HG03175 (cell line): ENCODE data around the gene DEXI.

Source experiments
- ATAC-seq: cut with Tn5 transposase; IDR thresholded peaks from one replicate; pipeline ENCODE4 v1.9.1; 2021; ENCODE audit warnings: mild to moderate bottlenecking, moderate library complexity; ENCODE audit not compliant: unreplicated experiment

Gene DEXI

DNA sequence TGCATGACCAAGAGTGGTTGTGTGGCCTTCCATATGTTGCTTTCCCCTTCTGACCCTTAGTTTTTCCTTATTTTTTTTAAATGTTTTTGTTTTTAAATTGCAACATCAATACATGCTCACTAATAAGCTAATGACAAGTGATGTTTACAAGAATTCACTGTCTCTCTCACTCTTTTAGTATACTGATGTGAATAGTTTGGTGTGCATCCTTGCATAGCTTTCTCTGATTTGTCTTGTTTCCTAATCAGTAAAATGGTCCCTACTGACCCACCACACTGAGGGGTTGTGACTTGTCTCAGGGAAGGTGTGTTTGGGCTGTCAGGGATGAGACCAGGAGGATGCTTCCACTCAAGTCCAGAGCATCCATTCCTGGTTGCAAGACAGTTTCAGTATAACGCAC lies 39.3 kb downstream of the DEXI start:
- no peak for ATAC-seq

DNA sequence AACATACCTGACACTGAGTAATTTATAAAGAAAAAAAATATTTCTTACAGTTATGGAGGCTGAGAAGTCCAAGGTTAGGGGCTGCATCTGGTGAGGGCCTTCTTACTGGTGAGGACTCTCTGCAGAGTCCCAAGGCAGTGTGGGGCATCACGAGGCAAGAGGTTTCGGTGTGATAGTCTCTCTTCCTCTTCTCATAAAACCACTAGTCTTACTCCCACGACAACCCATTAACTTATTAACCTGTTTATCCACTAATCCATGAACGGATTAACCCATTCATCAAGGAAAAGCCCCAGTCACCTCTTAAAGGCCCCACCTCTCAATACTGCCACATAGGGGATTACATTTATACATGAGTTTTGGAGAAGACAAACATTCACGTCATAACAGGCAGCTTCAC lies 45.1 kb downstream of the DEXI start:
- peak; percentile 73 for ATAC-seq

DNA sequence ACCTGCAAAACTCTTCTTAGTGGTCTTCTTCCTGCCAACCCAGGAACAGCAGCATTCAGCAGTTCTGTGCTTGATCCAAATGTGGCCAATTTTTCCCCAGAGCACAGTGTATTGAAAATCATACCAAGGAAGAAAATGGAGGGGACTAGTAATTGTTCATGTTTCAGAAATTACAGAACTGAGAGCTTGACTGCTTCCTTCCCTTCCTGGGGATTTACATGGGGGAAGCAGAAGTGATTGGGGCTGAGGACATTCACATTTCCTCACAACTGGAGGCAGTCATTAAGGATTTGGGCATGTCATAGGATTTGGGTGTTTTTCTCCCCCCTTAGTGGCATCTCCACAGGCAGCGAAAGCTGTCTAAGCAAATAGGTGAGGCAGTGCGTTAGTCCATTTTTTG lies 45.5 kb downstream of the DEXI start:
- no peak for ATAC-seq

DNA sequence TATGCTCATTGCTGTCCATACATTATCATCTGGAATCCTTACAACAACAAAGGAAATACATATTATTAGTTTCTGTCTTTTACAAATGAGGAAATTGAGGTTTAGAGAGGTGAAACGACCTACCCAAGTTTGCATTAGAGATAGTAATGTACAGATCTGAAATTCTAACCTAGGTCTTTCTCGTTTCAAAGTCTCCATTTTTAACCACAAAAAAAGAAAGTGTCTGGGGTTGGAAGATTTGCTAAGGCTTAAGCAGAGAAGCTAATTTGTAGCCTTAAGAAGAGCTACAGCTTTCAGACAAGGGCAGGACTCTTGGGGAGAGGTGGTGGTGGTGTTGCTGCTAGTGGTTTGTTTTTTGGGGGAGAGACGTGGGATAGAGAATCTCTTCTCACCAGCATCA lies 46.1 kb downstream of the DEXI start:
- ATAC-seq: peak; percentile 41

DNA sequence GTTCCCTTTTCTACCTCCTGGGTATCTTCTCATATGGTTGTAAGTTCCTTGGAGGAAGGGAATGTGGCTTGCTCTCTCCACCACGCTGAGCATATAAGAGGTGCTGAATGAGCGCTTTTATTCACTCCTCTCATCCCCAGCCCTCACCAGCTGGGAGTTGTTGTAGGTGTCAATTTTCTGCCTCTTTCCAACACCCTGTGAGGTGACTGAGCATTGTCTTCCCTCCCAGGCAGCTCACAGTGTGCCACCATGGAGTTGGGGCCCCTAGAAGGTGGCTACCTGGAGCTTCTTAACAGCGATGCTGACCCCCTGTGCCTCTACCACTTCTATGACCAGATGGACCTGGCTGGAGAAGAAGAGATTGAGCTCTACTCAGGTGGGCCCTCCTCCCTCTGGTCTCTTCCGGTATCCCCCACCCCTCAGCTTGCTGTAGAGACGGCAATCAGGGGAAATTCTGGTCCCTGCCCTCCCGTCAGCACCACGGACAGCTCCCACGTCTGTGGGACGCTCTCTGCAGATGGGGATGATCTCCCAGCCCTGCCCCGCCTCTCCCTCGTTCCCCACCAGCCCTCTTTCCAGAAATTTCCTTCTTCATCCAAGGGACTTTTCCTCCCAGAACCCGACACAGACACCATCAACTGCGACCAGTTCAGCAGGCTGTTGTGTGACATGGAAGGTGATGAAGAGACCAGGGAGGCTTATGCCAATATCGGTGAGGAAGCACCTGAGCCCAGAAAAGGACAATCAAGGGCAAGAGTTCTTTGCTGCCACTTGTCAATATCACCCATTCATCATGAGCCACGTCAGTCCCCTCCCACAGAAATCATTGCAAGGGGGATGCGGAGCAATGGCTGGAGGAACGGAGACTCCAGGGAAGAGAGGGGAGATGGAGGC lies 47.0 kb downstream of the DEXI start:
- ATAC-seq: no peak

DNA sequence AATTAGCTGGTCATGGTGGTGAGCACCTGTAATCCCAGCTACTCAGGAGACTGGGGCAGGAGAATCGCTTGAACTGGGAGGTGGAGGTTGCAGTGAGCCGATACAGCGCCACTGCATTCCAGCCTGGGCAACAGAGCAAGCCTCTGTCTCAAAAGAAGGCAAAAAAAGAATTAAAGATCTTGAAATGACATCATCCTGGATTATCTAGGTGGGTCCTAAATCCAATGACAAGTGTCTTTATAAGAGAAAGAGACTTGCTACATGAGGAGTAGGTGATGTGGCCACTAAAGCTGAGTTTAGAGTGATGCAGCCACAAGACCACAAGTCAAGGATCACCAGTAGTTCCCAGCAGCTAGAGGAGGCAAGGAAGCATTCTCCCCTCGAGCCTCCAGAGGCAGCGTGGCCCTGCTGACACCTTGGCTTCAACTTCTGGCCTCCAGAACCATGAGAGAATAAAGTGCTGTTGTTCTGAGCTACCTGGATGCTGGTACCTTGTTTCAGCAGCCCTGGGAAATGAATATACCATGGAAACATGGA lies 49.4 kb downstream of the DEXI start:
- no peak for ATAC-seq

DNA sequence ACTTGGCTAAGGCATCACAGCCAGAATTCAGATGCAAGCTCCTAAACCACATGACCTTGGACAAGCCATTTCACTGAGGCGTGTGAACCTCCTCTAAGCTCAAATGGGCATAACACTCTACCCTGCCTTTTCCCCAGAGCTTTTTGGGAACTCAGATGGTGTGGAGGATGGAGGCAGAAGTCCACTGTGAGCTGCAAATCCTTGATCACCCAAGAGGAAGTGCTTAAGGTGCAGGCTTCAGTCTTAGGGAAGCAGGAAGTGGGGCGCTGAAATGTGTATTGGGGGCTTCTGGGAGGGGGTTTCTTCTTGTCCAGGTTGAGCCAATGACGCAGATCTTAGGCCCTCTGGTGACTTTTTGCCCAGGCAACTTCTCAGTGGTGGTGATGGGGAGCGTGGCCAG lies 52.4 kb downstream of the DEXI start:
- ATAC-seq: no peak

DNA sequence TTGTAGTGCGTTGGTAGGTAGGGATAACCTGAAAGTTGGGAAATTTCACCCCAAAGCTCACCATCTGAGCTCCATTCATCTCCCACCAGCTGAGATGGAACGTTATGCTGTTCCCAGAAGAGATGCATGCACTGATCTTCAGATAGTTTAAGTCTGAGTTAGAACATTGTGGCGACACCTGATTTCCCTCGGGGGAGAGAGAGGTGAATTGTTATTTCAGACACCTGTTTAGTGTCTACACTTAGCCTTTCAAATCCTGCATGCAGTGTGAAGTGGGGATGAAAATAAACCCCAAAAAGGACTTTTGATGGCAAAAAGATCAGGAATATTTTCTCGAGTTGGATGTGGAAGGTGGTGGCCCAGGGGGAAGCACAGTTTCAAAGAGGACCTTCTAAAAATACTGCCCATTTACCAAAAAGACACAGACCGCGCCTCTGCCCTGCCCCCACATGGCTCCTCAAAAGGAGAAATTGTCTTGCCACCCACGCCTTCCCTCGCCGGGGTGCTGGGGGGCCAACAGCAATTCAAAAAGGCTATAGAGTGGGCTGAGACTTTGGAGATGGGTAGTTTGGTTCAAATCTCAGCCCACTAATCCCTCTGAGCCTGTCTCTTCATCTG lies 53.8 kb downstream of the DEXI start:
- no peak for ATAC-seq

DNA sequence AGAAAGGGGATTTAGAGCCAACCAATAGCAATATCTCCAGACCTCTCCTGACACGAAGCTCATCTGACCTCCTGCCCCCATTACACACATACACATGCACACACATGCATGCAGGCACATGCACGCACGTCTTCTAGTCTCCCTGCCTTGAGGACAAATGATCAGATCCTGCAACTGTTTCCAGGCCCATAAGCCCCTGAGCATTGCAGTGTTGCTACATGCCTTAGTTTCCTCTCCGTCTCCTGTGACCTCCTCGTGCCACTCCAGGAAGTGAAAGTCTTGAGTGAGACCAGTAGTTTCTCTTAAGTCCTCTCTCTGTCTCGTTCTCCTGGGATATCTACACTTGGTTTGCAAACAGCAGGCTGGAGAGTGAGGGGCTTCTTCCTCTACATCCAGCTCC lies 57.0 kb downstream of the DEXI start:
- ATAC-seq: no peak

DNA sequence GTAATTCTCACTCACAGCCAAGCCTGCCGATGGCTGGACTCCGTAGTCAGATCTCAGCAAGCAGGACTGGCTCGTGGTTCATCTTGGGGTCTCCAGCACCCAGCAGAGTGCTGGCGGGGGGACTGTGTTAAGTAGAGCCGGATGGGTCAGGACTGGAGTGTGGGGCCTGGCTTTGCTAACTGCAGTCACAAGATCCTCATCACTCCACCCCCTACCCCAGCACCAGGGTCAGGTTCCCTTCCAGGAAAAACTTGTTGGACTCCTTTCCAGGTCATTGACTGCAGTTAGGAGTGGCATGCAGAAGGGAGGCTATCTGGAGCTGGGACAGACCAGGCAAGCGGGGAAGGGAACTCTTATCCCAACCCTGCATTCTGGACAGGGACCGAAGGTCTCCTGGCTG lies 59.3 kb downstream of the DEXI start:
- ATAC-seq: no peak

DNA sequence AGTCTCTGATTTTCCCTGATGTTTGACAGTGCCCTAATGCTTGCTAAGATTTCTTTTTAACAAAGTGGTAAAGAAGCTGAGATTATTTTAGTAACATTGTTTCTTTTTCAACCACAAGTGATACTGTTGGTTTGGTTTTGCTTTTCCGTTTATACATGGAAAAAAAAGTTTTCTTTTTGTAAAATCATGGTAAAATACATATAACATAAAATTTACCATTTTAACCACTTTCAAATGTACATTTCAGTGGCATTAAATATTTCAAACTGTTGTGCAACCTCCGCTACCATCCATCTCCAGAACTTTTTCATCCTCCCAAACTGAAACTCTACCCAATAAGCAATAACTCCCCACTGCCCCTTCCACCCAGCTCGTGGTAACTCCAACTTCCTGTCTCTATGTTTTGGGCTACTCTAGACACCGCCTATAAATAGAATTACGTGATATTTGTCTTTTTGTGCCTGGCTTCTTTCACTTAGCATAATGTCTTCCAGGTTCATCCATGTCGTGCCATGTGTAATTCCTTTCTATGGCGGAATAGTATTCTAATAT lies 60.7 kb downstream of the DEXI start:
- ATAC-seq: no peak

DNA sequence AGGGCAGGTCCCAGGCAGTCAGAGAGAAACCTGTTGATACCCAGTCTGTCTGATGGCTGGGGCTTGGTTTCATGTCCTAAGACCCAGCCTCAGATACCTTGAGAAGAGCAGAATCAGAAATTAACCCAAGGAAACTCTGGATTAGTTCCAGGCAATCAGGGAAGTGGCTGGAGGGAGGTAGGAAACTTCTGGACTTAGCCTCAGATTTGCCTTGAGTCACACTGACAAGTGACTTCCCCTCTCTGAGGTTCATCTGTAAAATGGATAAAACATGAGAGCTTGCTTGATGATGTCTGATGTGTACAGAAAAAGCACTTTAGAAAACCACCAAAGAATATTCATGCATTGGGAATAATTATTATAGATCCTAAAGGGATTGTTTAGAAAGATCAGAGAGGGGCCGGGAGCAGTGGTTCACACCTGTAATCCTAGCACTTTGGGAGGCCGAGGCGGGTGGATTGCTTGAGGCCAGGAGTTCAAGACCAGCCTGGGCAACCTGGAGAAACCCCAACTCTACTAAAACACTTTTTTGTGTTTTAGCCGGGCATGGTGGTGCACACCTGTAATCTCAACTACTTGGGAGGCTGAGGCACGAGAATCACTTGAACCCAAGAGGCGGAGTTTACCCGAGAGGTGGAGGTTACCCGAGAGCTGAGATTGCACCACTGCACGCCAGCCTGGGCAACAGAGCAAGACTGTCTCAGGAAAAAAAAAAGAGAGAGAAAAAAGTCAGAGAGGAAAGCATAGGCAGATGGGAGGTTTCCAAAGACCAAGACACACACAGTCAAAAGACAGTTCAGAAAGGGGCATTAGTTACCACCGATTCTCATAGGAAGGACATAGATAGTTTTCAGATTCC lies 61.4 kb downstream of the DEXI start:
- no peak for ATAC-seq

DNA sequence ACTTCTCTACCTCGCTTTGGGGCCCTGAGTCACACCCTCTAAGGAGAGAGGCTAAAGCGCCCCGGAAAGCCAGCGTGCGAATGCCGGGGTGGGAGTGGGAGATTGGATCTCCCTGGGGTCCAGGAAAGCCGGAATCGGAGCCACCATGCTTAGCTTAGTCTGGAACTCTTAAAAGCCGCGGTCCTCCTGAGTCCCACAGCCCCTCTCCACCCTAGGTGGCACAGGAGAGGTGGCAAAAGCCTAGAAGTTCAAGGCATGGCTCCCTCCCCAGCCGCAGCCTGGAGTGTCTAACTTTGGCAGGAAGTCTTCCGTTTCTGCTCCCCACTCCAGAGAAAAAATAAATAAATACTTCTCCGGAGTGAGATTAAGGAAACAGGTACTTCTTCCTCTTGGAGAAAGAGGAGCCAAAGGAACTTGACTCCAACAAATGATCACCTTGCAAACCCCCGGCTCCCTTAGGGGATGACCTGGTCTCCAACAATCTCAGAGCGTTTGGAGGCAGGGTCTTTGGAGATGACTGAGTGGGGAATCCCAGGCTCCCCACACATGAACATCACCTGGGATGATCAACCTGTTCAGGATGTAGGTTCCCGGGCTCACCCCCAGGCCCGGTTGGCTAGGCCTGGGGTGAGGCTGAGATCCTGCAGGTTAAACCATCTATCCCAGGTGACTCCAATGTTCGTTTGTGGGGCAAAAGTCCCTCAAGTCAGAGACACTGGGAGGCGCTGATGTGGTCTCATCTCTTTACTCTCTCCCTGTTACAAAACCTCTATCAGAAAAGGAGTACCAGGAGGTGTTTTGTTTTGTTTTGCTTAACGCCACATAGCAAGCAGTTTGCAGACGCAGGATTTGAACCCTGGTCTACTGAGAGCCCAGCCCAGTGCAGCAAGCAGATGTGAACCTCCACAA lies 62.3 kb downstream of the DEXI start:
- no peak for ATAC-seq
